ENCODE data around the gene IGSF21. TPM values are rescaled to one million over a fixed set of nuclear protein-coding genes. Genes with fewer than 3 reads are reported as not detected.

The IGSF21 gene
- polyA plus RNA-seq, 2 donors, result 0.06 to 0.13 TPM

DNA sequence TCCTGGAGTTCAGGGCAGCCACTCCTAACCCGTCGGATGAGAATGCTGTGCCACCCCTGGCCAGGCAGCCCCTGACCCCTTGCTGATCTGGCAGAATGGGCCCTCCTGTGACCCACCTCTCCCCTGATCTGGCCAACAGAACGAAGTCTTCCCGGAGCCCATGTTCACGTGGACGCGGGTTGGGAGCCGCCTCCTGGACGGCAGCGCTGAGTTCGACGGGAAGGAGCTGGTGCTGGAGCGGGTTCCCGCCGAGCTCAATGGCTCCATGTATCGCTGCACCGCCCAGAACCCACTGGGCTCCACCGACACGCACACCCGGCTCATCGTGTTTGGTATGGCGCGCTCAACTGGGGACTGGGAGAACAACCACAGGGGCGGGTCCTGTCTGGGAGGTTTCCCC is 269.1 kb downstream of the IGSF21 start:
- 91 to 92% methylated on average over 24 of the region's 24 CpGs for WGBS, 2 donors
- no peaks in the 10 kb centered on the region for H3K36me3 ChIP-seq (ENCODE audit: control insufficient read depth in 2 of 2, insufficient read depth in 2 of 2, low read length in 1 of 2)
- H3K4me1 ChIP-seq (ENCODE audit: control insufficient read depth in 2 of 2, insufficient read depth in 2 of 2, low read length in 1 of 2), result peaks cover 0 to 2% of the 10 kb centered on the region in 2 donors
- H3K4me3 ChIP-seq (ENCODE audit: low read depth in 1 of 2, low read length in 2 of 2), result no peak overlapping the region
- H3K9me3 ChIP-seq (ENCODE audit: control insufficient read depth in 2 of 2, insufficient read depth in 1 of 2, low read depth in 1 of 2, low read length in 1 of 2), result peaks cover 0 to 4% of the 10 kb centered on the region in 2 donors
- H3K27ac ChIP-seq (ENCODE audit: low read depth in 2 of 2, low read length in 1 of 2), result no peak overlapping the region
- H3K27me3 ChIP-seq (ENCODE audit: control insufficient read depth in 1 of 2, insufficient read depth in 2 of 2, low read length in 2 of 2), result no peaks in the 10 kb centered on the region

DNA sequence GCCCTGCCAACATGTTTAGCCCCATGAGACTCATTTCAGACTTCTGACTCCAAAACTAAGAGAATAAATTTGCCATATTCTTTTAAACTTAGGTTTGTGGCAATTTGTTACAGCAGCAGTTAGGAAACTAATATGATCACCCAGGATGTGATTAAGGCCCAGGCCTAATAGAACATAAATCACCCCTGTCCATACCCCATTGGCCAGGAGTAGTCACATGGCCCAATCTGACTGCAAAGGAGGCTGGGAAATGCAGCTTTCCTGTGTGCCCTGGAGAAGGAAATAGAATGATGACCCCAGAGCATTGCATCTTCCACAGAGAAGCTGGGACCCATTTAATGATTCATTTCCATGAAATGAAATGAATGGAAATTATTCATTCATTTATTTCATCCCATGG is 272.7 kb downstream of the IGSF21 start:
- Histone ChIP-seq H3K4me3 (ENCODE audit: low read depth in 1 of 2, low read length in 2 of 2) (no peak overlapping the region), H3K4me1 (ENCODE audit: control insufficient read depth in 2 of 2, insufficient read depth in 2 of 2, low read length in 1 of 2) (peaks cover 0 to 2% of the 10 kb centered on the region in 2 donors), H3K27me3 (ENCODE audit: control insufficient read depth in 1 of 2, insufficient read depth in 2 of 2, low read length in 2 of 2) (no peaks in the 10 kb centered on the region), H3K27ac (ENCODE audit: low read depth in 2 of 2, low read length in 1 of 2) (no peak overlapping the region), H3K36me3 (ENCODE audit: control insufficient read depth in 2 of 2, insufficient read depth in 2 of 2, low read length in 1 of 2) (no peaks in the 10 kb centered on the region), H3K9me3 (ENCODE audit: control insufficient read depth in 2 of 2, insufficient read depth in 1 of 2, low read depth in 1 of 2, low read length in 1 of 2) (peaks cover 0 to 4% of the 10 kb centered on the region in 2 donors)

- no peaks in the 10 kb centered on the region for H3K27me3 ChIP-seq (ENCODE audit: control insufficient read depth in 1 of 2, insufficient read depth in 2 of 2, low read length in 2 of 2)
Measured at GRCh38 chr1:18384059-18384458, 276.5 kb downstream of the IGSF21 start.

DNA sequence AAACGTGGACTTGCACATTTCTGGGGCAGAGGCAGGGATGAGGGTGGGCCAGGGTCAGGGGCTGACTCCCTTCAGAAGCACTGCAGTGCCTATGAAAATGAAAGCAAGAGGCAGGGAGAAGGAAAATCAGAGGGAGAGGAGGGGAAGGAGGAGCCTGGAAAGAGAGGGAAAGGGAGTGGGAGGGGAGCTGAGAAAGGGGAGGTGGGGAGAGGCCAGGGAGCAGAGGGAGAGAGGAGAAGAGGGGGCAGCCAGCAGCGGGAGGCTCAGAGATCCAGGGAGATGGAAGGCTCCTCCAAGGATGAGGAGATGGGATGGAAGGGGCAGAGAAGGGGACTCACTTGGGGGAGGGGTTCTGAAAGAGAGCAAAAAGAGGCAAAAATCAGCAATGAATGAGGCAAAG is 276.9 kb downstream of the IGSF21 start:
- no peak overlapping the region for H3K4me3 ChIP-seq (ENCODE audit: low read depth in 1 of 2, low read length in 2 of 2)
- H3K36me3 ChIP-seq (ENCODE audit: control insufficient read depth in 2 of 2, insufficient read depth in 2 of 2, low read length in 1 of 2), result no peaks in the 10 kb centered on the region
- H3K4me1 ChIP-seq (ENCODE audit: control insufficient read depth in 2 of 2, insufficient read depth in 2 of 2, low read length in 1 of 2), result no peaks in the 10 kb centered on the region
- 11 to 15% methylated on average over 2 of the region's 2 CpGs for WGBS, 2 donors
- no peaks in the 10 kb centered on the region for H3K9me3 ChIP-seq (ENCODE audit: control insufficient read depth in 2 of 2, insufficient read depth in 1 of 2, low read depth in 1 of 2, low read length in 1 of 2)
- H3K27ac ChIP-seq (ENCODE audit: low read depth in 2 of 2, low read length in 1 of 2), result no peak overlapping the region
- no peaks in the 10 kb centered on the region for H3K27me3 ChIP-seq (ENCODE audit: control insufficient read depth in 1 of 2, insufficient read depth in 2 of 2, low read length in 2 of 2)

More at GRCh38 chr1:18384059-18384458, 276.5 kb downstream of the IGSF21 start:
- H3K4me1 ChIP-seq (ENCODE audit: control insufficient read depth in 2 of 2, insufficient read depth in 2 of 2, low read length in 1 of 2), result no peaks in the 10 kb centered on the region
- no peak overlapping the region for H3K27ac ChIP-seq (ENCODE audit: low read depth in 2 of 2, low read length in 1 of 2)
- no peak overlapping the region for H3K4me3 ChIP-seq (ENCODE audit: low read depth in 1 of 2, low read length in 2 of 2)
- no peaks in the 10 kb centered on the region for H3K36me3 ChIP-seq (ENCODE audit: control insufficient read depth in 2 of 2, insufficient read depth in 2 of 2, low read length in 1 of 2)
- H3K9me3 ChIP-seq (ENCODE audit: control insufficient read depth in 2 of 2, insufficient read depth in 1 of 2, low read depth in 1 of 2, low read length in 1 of 2), result no peaks in the 10 kb centered on the region
- 62 to 69% methylated on average over 5 of the region's 5 CpGs for WGBS, 2 donors

GRCh38 chr1:18385239-18385790 is 277.7 kb downstream of the IGSF21 start:
- no peaks in the 10 kb centered on the region for H3K36me3 ChIP-seq (ENCODE audit: control insufficient read depth in 2 of 2, insufficient read depth in 2 of 2, low read length in 1 of 2)
- H3K27me3 ChIP-seq (ENCODE audit: control insufficient read depth in 1 of 2, insufficient read depth in 2 of 2, low read length in 2 of 2), result peaks cover 0 to 4% of the 10 kb centered on the region in 2 donors
- no peak overlapping the region for H3K4me3 ChIP-seq (ENCODE audit: low read depth in 1 of 2, low read length in 2 of 2)
- H3K4me1 ChIP-seq (ENCODE audit: control insufficient read depth in 2 of 2, insufficient read depth in 2 of 2, low read length in 1 of 2), result no peaks in the 10 kb centered on the region
- WGBS, 2 donors, result 8 to 14% methylated on average over 9 of the region's 9 CpGs
- H3K27ac ChIP-seq (ENCODE audit: low read depth in 2 of 2, low read length in 1 of 2), result no peak overlapping the region
- no peaks in the 10 kb centered on the region for H3K9me3 ChIP-seq (ENCODE audit: control insufficient read depth in 2 of 2, insufficient read depth in 1 of 2, low read depth in 1 of 2, low read length in 1 of 2)

DNA sequence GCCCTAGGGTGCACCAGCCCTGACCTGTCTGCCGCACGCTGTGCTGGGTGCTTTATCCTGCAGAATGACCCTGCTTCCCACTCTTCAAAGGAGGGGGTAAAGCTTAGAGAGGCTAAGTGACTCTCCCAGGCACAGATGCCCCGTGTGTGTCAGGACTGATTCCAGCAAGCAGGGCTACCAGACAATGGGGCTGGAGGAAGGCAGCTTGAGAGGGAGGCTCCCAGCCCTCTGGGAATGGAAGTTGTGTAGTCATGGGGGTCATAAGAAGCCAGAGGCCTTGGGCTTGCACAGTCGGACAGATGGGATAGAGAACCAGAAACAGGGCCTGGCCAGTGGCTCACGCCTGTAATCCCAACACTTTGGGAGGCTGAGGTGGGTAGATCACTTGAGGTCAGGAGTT is 279.0 kb downstream of the IGSF21 start:
- Histone ChIP-seq H3K27me3 (ENCODE audit: control insufficient read depth in 1 of 2, insufficient read depth in 2 of 2, low read length in 2 of 2) (peaks cover 0 to 4% of the 10 kb centered on the region in 2 donors), H3K9me3 (ENCODE audit: control insufficient read depth in 2 of 2, insufficient read depth in 1 of 2, low read depth in 1 of 2, low read length in 1 of 2) (no peaks in the 10 kb centered on the region), H3K4me1 (ENCODE audit: control insufficient read depth in 2 of 2, insufficient read depth in 2 of 2, low read length in 1 of 2) (no peaks in the 10 kb centered on the region), H3K4me3 (ENCODE audit: low read depth in 1 of 2, low read length in 2 of 2) (no peak overlapping the region), H3K27ac (ENCODE audit: low read depth in 2 of 2, low read length in 1 of 2) (no peak overlapping the region), H3K36me3 (ENCODE audit: control insufficient read depth in 2 of 2, insufficient read depth in 2 of 2, low read length in 1 of 2) (no peaks in the 10 kb centered on the region)
- 78 to 82% methylated on average over 5 of the region's 5 CpGs for WGBS, 2 donors

DNA sequence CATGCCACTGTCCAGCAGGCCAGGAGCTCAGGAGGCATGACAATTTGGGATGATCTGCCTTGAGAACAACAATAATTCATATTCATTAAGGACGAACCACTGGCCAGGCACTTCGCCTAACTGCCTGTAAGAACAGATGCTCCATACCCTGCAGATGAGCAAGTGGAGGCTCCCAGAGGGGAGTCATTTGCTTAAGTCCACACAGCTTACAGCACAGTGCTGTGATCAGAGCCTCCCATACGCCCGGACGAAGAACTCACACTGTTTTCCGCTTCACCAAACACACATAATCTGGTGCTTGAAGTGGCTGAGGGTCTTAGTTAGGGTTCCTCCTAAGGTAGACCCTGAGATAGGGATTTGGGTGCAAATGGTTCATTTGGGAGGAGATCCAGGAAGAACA is 279.7 kb downstream of the IGSF21 start:
- Histone ChIP-seq H3K4me1 (ENCODE audit: control insufficient read depth in 2 of 2, insufficient read depth in 2 of 2, low read length in 1 of 2) (no peaks in the 10 kb centered on the region), H3K9me3 (ENCODE audit: control insufficient read depth in 2 of 2, insufficient read depth in 1 of 2, low read depth in 1 of 2, low read length in 1 of 2) (no peaks in the 10 kb centered on the region), H3K4me3 (ENCODE audit: low read depth in 1 of 2, low read length in 2 of 2) (no peak overlapping the region), H3K27me3 (ENCODE audit: control insufficient read depth in 1 of 2, insufficient read depth in 2 of 2, low read length in 2 of 2) (peaks cover 0 to 4% of the 10 kb centered on the region in 2 donors), H3K27ac (ENCODE audit: low read depth in 2 of 2, low read length in 1 of 2) (no peak overlapping the region), H3K36me3 (ENCODE audit: control insufficient read depth in 2 of 2, insufficient read depth in 2 of 2, low read length in 1 of 2) (no peaks in the 10 kb centered on the region)
- 79 to 82% methylated on average over 6 of the region's 6 CpGs for WGBS, 2 donors

DNA sequence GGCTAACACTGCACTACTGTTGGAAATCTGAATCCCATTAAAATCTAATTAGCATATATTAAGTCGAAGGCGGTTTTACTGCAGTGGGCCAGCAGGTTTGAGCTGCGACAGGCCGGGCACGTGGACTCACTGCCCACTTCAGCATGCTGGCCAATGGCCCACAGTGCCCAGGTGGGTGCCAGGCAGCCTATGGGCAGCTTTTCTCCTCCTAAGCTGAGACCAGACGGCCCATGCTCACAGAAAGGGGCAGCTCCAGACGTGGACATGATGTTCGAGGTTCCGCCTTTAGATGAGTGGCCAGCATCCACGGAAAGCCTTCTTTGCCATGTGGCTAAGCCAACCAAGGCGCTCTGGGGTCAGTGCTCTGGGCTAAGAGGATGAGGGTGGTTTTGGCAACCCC is 283.4 kb downstream of the IGSF21 start:
- H3K4me3 ChIP-seq (ENCODE audit: low read depth in 1 of 2, low read length in 2 of 2), result no peak overlapping the region
- H3K9me3 ChIP-seq (ENCODE audit: control insufficient read depth in 2 of 2, insufficient read depth in 1 of 2, low read depth in 1 of 2, low read length in 1 of 2), result no peaks in the 10 kb centered on the region
- no peaks in the 10 kb centered on the region for H3K4me1 ChIP-seq (ENCODE audit: control insufficient read depth in 2 of 2, insufficient read depth in 2 of 2, low read length in 1 of 2)
- no peak overlapping the region for H3K27ac ChIP-seq (ENCODE audit: low read depth in 2 of 2, low read length in 1 of 2)
- H3K36me3 ChIP-seq (ENCODE audit: control insufficient read depth in 2 of 2, insufficient read depth in 2 of 2, low read length in 1 of 2), result no peaks in the 10 kb centered on the region
- WGBS, 2 donors, result 84% methylated on average over 11 of the region's 11 CpGs
- peaks cover 0 to 4% of the 10 kb centered on the region in 2 donors for H3K27me3 ChIP-seq (ENCODE audit: control insufficient read depth in 1 of 2, insufficient read depth in 2 of 2, low read length in 2 of 2)

DNA sequence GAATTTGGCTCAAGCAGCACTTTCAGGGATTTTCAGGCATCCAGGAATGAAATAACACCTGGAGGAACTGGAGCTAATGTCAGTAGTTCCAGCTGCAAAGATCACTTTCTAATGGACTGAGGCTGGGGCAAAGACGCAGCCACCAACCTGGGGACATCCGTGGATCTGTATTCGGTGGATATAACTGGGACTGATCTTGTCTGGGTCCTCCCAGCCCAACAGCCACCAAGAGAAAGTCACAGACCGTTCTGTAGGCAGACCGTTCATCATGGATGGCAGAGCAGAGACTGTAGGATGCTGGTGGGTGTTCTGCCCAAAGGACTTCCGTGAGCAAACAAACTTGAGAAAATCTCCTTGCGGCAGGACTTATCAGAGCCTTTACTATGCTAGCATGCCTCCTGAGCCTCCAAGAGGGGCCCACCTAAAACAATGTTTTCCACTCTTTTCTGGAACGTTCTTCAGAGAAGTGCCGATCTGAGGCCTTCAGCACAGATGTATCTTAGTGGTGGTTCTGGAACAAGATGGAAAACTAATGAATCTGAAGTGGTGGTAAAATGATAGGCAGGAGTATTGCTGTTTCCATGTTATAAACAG is 287.1 kb downstream of the IGSF21 start:
- Histone ChIP-seq H3K27ac (ENCODE audit: low read depth in 2 of 2, low read length in 1 of 2) (no peak overlapping the region), H3K4me1 (ENCODE audit: control insufficient read depth in 2 of 2, insufficient read depth in 2 of 2, low read length in 1 of 2) (no peaks in the 10 kb centered on the region), H3K9me3 (ENCODE audit: control insufficient read depth in 2 of 2, insufficient read depth in 1 of 2, low read depth in 1 of 2, low read length in 1 of 2) (no peaks in the 10 kb centered on the region), H3K27me3 (ENCODE audit: control insufficient read depth in 1 of 2, insufficient read depth in 2 of 2, low read length in 2 of 2) (peaks cover 0 to 4% of the 10 kb centered on the region in 2 donors), H3K4me3 (ENCODE audit: low read depth in 1 of 2, low read length in 2 of 2) (no peak overlapping the region), H3K36me3 (ENCODE audit: control insufficient read depth in 2 of 2, insufficient read depth in 2 of 2, low read length in 1 of 2) (no peaks in the 10 kb centered on the region)
- WGBS, 2 donors, result 86 to 87% methylated on average over 9 of the region's 9 CpGs
